SW 1271 (cell line): Measurements from ENCODE around the gene GRAMD1A.
"Not testable (repeated sequence)": the region's sequence is repeated elsewhere in the genome, so short reads cannot be mapped to it uniquely, and the experiment has no call there.

ENCODE experiments used
- DNase-seq, 2 experiments: peaks; one replicate each; lab custom pipeline; 2025; lab: John Stamatoyannopoulos, UW

GRAMD1A gene

DNA sequence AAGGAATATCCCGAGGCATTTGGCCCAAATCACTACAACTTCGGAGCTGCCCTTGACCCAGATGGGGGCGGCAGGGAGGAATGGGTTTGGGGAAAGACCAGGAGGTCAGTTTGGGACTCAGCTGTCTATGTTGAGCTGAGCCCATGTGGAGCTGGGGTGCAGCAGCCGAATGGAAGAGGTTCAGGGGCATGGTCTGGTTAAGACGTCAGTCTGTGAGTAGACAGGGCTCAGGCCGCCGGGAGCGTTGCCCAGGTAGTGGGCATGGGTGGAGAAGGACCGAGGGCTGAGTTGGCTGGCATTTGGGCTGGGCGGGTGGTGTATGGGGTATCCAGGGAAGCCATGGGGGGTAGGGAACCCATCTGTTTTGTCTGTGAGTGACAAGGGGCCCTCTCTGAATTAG lies 20.9 kb downstream of the GRAMD1A start:
- DNase-seq, result no peak

DNA sequence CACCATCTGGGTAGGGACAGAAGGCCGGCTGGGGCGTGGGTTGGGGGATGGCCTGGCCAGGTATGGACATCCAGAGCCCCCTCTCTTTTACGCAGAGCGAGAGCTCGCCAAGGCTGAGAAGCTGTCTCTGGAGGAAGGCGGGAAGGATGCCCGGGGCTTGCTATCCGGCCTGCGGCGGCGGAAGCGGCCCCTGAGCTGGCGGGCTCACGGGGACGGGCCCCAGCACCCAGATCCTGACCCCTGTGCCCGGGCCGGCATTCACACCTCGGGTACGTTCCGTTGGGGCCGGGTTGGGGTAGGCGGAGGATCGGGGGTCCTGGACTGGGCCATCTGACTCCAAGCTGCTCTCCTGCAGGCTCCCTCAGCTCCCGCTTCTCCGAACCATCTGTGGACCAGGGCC lies 21.5 kb downstream of the GRAMD1A start:
- no peak for DNase-seq

DNA sequence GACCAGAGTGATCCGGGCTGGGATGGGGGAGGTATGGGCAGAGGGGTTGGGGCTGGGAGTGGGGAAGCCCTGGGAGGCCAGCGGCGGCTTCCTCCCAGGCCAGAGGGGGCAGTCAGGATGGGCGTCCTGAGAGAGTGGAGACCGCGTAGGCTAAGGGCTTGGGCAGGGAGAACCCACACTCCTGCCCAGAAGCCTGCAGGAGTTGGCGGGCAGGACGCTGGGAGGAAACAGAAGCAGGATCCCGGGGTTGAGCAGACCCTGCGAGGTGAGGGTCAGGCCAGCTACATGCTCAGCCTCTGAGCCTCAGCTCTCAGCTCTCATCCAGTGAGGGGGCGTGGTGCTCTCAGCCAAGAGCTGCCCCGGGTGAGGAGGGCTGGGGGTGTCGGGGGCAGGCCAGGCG lies 22.3 kb downstream of the GRAMD1A start:
- no peak for DNase-seq

DNA sequence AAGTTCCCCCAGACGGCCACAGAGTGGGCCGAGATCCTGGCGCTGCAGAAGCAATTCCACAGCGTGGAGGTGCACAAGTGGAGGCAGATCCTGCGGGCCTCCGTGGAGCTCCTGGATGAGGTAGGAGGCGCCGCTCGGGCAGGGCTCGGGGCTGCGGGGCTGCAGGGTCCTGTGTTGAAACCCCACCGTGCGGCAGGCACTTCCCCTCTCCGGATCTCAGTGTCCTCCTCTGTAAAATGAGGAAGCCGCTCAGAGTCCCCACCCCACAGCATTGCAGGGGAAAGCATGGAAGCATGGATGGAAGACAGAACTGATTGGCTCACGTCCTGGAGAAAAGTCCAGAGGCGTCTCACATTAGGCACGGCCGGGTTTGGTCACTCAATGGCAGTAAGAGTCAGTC lies 23.3 kb downstream of the GRAMD1A start:
- DNase-seq, result no peak

DNA sequence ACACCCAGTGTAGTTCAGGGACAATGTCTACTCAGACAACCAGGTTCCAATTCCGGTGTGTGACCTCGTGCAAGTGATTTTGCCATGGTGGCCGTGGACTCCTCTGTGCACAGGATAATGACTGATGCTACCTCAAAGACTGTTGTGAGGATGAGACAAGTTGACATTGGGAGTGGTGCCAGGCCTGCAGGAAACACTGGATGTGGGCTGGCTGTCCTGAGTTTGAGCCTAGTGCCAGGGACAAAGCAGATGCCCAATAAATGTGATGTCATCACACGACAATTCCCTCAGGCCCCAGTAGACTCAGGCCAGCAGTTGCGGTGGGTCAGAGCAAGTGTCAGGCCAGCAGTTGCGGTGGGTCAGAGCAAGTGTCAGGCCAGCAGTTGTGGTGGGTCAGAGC lies 24.0 kb downstream of the GRAMD1A start:
- DNase-seq, result no peak

DNA sequence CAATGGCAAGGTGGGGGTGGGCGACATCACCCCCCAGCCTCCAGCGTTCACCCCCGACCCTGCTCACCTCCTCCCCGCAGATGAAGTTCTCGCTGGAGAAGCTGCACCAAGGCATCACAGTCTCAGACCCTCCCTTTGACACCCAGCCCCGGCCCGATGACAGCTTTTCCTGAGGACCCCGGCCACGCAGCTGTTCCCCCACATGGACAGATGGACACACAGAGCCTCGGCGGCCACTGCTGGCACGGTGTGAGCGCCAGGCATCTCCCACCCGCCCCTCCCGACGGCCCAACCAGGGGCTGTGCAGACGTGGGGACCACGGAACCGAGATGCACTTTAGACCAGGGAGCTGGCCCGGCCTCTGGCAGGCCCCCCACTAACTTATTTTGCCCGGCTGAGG lies 25.8 kb downstream of the GRAMD1A start:
- DNase-seq, result no peak

DNA sequence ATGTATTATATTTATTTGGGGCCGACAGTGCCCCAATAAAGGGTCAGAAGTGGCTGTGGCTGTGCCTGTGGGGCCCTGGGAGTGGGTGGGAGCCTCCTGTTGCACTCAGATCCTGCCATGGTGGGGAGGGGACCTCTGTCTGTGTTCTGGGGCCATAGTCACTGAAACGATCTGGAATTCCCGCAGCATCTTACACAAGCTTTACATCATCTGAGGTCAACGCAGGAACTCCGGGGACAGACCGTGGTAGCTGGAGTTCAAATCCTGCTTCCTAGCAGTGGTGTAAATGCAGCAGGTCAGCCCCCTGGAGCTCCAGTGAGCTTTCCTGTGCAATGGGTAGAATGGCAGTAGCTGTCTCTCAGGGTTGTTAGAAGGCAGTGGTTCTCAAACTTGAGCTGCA lies 26.3 kb downstream of the GRAMD1A start:
- DNase-seq, result no peak

DNA sequence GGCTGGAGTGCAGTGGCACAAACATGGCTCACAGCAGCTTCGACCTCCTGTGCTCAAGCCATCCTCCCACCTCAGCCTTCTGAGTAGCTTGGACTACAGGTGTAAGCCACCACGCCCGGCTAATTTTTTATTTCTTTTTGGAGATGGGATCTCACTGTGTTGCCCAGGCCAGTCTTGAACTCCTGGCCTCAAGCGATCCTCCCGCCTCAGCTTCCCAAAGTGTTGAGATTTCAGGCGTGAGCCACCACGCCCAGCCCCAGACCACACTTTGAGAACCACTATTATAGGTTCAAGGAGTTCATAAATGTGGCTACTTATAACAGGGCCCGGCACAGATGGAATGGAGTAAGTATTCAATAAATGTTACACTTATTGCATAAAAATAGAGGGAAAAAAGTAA lies 26.9 kb downstream of the GRAMD1A start:
- no peak for DNase-seq

DNA sequence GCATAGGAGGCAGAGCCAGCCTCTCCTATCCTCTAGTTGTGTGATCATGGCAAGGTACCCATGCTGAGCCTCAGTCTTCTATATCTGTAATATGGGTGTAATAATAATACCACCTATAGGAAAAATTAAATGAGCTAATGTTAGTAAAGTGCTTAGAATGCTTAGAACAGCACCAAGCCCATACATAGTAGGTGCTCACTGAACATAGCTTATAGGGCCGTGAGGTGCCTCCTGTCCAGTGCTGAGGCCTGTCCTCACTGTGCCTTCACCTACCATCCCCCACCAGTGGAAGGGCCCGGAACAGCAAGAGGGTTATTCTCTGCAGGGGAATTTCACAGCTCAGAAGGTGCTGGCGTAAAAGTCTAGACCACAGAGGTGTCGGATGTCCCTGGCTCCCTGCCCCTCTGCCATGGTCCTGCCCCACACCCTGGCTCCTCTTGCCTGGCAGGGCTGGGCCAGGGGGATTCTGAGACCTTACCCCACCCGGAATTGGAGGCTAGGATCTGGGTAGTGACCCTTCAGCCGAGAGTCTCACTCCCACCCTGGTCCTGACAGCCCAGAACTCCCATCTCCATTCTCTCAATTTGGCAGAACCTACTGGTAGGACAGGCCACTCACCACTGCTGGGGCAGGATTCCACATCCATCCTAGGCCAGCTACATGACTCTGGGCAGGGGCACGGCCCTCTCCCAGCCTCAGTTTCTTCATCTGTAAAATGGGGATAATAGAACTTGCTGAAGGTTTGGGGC lies 27.9 kb downstream of the GRAMD1A start:
- DNase-seq, result no peak

DNA sequence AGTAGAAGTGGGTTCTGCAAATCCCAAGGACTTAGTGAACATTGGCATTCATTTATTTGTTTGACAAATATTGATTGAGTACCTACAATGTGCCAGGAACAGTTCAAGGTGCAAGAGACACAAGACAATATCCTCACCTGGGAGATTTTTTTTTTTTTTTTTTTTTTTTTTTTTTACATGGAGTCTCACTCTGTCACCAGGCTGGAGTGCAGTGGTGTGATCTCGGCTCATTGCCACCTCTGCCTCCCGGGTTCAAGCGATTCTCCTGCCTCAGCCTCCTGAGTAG lies 28.4 kb downstream of the GRAMD1A start:
- not testable (repeated sequence) for DNase-seq

DNA sequence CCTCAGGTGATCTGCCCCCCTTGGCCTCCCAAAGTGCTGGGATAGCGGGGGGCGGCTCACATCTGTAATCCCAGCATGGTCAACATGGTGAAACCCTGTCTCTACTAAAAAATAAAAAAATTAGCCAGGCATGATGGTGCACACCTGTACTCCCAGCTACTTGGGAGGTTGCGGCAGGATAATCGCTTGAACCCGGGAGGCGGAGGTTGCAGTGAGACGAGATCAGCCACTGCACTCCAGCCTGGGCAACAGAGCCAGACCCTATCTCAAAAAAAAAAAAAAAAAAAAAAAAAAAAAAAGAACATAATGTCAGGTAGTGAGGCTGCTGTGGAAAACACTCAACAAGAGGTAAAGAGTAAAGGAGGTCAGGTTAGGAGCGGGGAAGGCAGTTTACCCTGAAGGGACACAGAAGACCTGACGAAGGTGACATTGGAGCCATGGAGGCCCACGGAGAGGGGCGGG lies 29.2 kb downstream of the GRAMD1A start:
- not testable (repeated sequence) for DNase-seq

DNA sequence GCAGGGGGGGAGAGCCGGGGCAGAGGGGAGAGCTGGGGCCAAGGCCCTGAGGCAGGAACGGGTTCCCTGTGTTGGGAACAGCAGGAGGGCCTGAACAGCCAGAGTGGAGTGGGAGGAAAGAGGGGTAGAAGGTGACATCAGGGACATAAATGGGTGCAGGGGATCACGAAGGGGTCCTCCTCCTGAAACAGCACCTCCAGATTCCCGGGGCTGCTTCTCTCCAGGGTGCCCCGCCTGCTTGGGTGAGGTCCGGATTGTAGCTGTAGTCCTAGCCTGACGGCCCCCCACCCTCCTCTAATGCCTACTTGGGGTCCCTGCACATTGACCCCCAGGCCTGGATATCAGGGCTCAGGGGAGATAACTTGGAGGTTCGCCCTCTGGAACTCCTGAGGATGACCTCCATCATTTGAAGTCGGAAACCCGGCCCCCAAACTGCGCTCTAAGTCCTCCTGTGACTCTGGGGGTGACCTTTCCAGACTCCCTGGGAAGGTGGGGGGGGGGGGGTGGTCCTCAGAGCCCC lies 29.7 kb downstream of the GRAMD1A start:
- DNase-seq, result no peak

DNA sequence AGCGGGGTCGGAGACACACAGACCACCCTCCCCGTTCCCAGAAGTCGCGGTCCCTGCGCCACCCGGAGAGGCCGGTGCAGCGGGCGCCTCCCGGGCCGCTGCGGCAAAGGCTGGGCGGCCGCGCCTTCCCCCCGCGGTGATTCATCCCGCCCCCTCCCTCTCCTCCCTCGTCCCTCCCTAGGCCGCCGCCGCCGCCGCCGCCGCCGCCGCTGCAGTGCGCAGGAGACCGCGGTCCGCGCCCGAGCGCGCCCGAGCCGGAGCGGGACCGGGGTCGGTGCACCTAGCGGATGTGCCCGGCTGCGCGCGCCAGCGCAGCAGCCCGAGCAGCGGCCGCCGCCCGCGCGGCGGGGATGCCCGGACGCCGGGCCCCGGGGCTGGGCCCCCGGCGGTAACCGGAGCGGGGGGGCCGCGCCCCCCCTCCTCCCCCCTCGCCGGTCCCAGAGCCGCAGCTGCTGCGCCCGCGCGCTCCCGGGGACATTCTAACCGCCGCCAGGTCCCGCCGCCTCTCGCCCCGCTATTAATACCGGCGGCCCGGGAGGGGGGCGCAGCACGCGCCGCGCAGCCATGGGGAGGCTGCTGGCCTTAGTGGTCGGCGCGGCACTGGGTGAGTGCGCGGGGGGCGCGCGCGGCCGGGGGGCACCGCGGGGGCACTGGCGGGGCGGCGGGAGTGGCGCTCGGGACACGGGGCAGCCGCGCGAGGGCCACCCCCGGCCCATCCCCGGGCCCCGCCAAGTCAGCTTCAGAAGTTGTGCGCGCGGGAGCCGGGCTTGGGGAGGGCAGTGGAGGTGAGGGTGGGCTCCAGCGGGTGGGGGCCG lies 30.3 kb downstream of the GRAMD1A start, which contains the start of gene SCN1B:
TSS of gene SCN1B (plus strand) at position 214 of the 815 bp plus-strand sequence. CDS start at position 565, 351 bp downstream.
- peak in 1 of 2 experiments; percentile 27 for DNase-seq

DNA sequence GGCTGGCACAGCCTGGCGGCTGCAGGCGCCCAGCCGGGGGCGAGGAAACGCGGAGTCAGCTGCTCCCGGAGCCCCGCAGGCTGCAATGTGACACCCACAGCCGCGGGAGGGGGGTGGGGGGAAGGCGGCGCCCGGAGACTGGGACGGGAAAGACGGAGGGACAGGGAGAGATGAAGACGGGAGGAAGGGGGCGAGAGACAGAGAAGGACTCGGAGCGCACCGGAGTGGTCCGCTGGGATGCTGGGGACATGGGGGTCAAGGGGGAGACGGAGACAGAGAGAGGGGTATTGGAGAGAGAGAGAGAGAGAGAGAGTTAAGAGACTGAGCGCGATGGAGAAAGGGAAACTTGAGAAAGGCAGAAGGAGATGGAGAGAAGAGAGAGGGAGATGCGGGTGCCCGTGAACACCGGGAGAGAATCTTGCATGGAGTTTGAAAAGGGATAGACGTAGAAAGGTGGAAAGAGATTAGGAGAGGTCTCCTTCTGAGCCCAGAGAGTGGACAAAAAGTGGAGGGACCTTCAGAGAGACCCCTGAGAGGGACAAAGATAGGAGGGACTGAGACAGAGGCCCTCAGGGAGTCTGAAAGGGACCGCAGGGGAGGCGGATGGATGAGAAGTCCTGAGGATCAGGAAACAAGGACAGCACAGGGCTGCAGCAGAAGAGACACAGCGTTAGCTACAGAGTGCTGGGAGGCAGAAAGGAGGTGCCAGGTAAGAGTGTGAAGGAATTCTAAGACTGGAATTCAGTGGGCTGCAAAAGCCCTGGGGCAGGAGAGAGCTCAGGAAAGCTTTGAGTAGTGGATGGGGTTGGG lies 31.2 kb downstream of the GRAMD1A start:
- no peak for DNase-seq

DNA sequence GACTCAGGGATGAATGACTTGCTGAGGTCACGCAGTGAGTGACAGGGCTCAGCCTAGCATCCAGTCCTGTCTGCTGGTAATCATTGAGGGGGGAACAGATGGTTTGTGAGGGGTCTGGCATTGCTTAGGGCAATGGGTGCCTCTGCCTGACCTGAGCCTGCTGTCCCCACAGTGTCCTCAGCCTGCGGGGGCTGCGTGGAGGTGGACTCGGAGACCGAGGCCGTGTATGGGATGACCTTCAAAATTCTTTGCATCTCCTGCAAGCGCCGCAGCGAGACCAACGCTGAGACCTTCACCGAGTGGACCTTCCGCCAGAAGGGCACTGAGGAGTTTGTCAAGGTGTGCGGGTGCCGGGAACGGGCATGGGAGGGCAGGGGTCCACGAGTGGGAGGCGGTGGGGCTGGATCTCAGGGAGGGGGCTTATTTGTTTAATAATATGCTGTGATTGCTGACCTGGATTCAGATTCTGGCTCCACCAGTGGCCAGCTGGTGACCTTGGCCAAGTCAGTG lies 32.3 kb downstream of the GRAMD1A start:
- DNase-seq, result no peak

DNA sequence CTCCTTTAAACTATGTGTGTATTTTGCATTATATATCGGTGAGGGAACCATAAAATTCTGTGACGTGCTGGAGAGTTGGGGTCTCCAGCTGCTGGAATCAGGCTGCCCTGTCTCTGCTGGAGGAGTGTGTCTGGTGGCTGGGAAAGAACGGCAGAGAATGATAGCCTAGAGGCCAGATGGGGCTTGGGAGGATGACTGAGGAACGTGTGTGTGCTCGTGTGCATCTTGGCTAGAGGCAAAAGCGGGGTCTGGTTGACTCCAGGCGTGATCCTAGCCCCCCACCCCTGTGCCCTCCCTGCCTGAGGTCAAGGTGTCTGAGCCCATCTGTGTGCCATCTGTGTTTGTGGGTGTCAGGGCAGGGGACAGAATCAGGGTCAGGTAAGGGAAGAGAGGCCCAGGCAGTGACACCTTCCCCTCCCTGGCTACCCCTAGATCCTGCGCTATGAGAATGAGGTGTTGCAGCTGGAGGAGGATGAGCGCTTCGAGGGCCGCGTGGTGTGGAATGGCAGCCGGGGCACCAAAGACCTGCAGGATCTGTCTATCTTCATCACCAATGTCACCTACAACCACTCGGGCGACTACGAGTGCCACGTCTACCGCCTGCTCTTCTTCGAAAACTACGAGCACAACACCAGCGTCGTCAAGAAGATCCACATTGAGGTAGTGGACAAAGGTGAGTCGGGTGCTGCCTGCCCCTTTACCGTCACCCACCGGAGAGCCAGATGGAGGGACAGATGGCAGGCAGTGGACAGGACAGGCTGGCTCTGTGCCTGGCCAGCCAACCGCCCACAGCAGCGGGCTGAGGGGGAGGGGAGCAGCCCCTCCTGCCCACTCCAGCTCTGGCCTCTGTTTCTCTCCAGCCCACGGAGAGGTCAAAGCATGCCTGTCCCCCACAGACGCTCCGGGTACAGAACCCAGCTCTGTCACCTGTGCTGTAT lies 33.2 kb downstream of the GRAMD1A start:
- DNase-seq, result no peak

DNA sequence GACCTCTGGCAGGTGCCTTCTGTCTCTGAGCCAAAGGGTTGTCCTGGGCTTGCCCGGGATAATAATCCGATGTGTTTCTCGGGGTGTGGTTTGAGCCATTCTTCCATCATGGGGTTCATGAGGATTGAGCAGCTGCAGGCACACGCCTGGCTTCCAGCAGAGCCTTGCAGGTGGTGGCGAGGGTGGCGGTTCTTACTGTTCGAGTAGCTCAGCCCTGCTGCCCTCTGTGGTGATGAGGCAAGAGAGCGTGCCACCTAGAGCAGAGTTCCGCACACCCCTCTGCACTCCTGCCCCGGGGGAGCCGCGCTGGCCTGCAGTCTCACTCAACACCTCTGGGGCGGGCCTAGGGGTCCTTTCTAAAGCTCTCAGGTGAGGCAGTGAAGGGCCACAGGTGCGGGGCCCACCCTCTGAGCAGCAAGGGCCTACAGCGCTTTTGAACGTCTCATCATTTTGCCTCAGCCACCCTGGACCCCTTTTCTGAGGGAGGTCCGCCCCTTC lies 33.9 kb downstream of the GRAMD1A start:
- DNase-seq, result no peak

DNA sequence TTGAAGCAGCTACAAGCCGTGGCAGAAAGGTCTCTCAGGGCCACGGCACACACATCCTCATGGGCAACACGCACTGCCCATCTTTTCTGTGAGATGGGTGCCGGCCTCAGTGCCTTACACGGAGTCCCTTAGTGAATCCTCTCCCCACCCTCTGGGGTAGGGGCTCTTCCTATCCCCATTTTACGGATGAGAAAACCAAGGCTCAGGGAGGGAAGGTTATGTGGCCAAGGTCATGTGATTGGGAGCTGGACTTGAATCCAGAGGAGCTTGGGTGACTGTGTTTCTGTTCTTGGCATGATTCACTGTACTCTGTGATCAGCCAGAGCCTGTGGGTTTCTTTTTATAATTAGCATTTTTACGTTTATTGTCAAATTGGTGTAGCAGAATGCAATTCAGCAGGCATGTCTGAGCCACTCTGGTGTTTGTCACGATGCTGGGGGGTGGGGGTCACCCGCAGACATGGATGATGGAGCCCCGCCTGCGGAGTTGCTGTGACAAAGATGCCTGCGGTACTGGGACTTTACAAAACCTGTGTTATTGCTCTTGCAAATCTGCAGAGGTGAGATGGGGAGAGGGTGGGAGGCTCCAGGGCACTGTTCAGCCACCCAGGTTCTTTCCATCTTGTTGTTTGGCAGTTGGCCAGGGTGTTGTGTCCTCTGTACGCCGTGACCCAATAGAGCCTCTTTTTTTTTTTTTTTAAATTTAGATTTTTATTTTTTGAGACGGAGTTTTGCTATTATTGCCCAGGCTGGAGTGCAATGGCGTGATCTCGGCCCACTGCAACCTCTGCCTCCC lies 34.7 kb downstream of the GRAMD1A start:
- no peak for DNase-seq

DNA sequence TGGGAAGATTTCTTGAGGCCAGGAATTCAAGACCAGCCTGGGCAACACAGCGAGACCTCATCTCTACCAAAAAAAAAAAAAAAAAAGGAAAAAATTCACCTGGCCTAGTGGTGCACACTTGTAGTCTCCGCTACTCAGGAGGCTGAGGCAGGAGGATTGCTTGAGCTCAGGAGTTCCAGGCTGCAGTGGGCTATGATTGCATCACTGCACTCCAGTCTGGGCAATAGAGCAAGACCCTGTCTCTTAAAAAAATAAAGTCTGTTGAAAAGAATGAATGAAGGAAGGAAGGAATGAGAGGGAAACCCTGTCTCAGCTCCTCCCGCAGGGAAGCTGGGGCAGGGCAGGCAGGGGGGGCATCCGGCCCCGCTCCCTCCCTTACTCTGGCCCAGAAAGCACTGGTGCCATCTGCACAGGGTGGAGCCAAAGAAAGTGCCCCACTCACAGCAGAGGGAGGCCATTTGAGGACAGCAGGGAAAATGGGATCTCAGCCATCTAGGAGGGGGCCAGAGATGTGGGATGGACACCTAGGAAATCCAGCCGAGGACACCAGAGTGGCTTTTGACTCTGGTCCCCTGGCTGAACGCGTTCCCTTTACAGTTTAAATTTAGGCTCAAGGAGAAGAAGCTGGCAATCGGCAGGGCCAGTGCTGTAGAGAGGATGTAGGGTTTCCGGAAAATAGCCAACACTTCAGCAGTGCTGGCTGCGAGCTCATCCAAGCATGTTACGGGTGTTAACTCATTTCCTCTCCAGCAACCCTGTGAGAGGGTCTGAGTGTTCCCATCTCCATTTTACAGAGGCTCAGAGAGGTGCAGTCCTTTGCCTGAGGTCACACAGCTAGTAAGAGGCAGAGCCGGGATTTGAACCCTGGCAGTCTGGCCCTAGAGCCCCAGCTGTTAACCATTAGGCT lies 37.8 kb downstream of the GRAMD1A start:
- no peak for DNase-seq
